Stimulated activated memory B cell treated with anti-CD40 and anti-IgM and Interleukin-4, amounts not matched to agents 10 μg/mL and 1 μg/mL and 100 μg/mL, for 72 hours (primary cell): ENCODE results near the gene GALNT16.
"Not testable (repeated sequence)": the region's sequence is repeated elsewhere in the genome, so short reads cannot be mapped to it uniquely, and the experiment has no call there.

Source experiments
- ATAC-seq: fragments of 150-1000 bp; cut with Tn5 transposase; 2 replicates; pipeline ENCODE4 v1.10.0; 2021
- H3K27ac Mint-ChIP-seq: one replicate; pipeline ENCODE4 v1.8.0; 2022; ENCODE audit warnings: mild to moderate bottlenecking, mixed read lengths
- H3K27me3 Mint-ChIP-seq: one replicate; pipeline ENCODE4 v1.8.0; 2022; ENCODE audit warnings: mixed read lengths
- H3K36me3 Mint-ChIP-seq: one replicate; pipeline ENCODE4 v1.8.0; 2022; ENCODE audit warnings: mixed read lengths
- H3K4me1 Mint-ChIP-seq: one replicate; pipeline ENCODE4 v1.8.0; 2022; ENCODE audit warnings: mixed read lengths
- H3K4me3 Mint-ChIP-seq: one replicate; pipeline ENCODE4 v1.8.0; 2022; ENCODE audit warnings: mild to moderate bottlenecking, moderate library complexity, mixed read lengths
- H3K9me3 Mint-ChIP-seq: one replicate; pipeline ENCODE4 v1.8.0; 2022; ENCODE audit warnings: mixed read lengths

The GALNT16 gene

GRCh38 chr14:69267492-69267891 is 7.5 kb downstream of the GALNT16 start:
- ATAC-seq: no peak
- H3K9me3 Mint-ChIP-seq: no peaks in the 10 kb centered on the region
- peaks cover 33% of the 10 kb centered on the region for H3K27me3 Mint-ChIP-seq
- no peaks in the 10 kb centered on the region for H3K36me3 Mint-ChIP-seq
- H3K4me3 Mint-ChIP-seq: no peak overlapping the region
- no peak overlapping the region for H3K27ac Mint-ChIP-seq
- peaks cover 6% of the 10 kb centered on the region for H3K4me1 Mint-ChIP-seq

GRCh38 chr14:69268223-69268622 is 8.3 kb downstream of the GALNT16 start:
- ATAC-seq: no peak

GRCh38 chr14:69268763-69269162 is 8.8 kb downstream of the GALNT16 start:
- no peaks in the 10 kb centered on the region for H3K36me3 Mint-ChIP-seq

More at GRCh38 chr14:69268223-69268622, 8.3 kb downstream of the GALNT16 start:
- peaks cover 28% of the 10 kb centered on the region for H3K27me3 Mint-ChIP-seq
- no peak overlapping the region for H3K27ac Mint-ChIP-seq
- no peaks in the 10 kb centered on the region for H3K36me3 Mint-ChIP-seq
- H3K4me1 Mint-ChIP-seq: peaks cover 6% of the 10 kb centered on the region
- H3K9me3 Mint-ChIP-seq: no peaks in the 10 kb centered on the region
- H3K4me3 Mint-ChIP-seq: no peak overlapping the region

GRCh38 chr14:69269381-69269780 is 9.4 kb downstream of the GALNT16 start:
- Mint-ChIP-seq H3K27ac (no peak overlapping the region), H3K4me1 (no peaks in the 10 kb centered on the region), H3K4me3 (no peak overlapping the region), H3K36me3 (no peaks in the 10 kb centered on the region), H3K9me3 (no peaks in the 10 kb centered on the region), H3K27me3 (peaks cover 17% of the 10 kb centered on the region)
- ATAC-seq: no peak

More at GRCh38 chr14:69268763-69269162, 8.8 kb downstream of the GALNT16 start:
- H3K4me1 Mint-ChIP-seq: peaks cover under 1% of the 10 kb centered on the region
- peaks cover 22% of the 10 kb centered on the region for H3K27me3 Mint-ChIP-seq
- no peak overlapping the region for H3K27ac Mint-ChIP-seq
- ATAC-seq: no peak
- no peak overlapping the region for H3K4me3 Mint-ChIP-seq
- H3K9me3 Mint-ChIP-seq: no peaks in the 10 kb centered on the region

GRCh38 chr14:69270097-69270496 is 10.1 kb downstream of the GALNT16 start:
- Mint-ChIP-seq H3K4me1 (no peaks in the 10 kb centered on the region), H3K27me3 (peaks cover 14% of the 10 kb centered on the region), H3K9me3 (no peaks in the 10 kb centered on the region), H3K4me3 (no peak overlapping the region), H3K36me3 (no peaks in the 10 kb centered on the region), H3K27ac (no peak overlapping the region)
- ATAC-seq: no peak

- Mint-ChIP-seq H3K27ac (no peak overlapping the region), H3K36me3 (no peaks in the 10 kb centered on the region), H3K27me3 (peaks cover 8% of the 10 kb centered on the region), H3K4me1 (no peaks in the 10 kb centered on the region), H3K9me3 (no peaks in the 10 kb centered on the region), H3K4me3 (no peak overlapping the region)
- no peak for ATAC-seq
Measured at GRCh38 chr14:69270795-69271708, 11.1 kb downstream of the GALNT16 start.

GRCh38 chr14:69274321-69274720 is 14.4 kb downstream of the GALNT16 start:
- Mint-ChIP-seq H3K36me3 (no peaks in the 10 kb centered on the region), H3K4me3 (no peak overlapping the region), H3K27ac (no peak overlapping the region), H3K4me1 (no peaks in the 10 kb centered on the region), H3K9me3 (no peaks in the 10 kb centered on the region), H3K27me3 (no peaks in the 10 kb centered on the region)
- no peak for ATAC-seq

- Mint-ChIP-seq H3K27me3 (no peaks in the 10 kb centered on the region), H3K9me3 (no peaks in the 10 kb centered on the region), H3K27ac (no peak overlapping the region), H3K4me1 (no peaks in the 10 kb centered on the region), H3K4me3 (no peak overlapping the region), H3K36me3 (no peaks in the 10 kb centered on the region)
- no peak for ATAC-seq
Measured at GRCh38 chr14:69275331-69275730, 15.4 kb downstream of the GALNT16 start.

- not testable (repeated sequence) for ATAC-seq, H3K4me1 Mint-ChIP-seq, H3K27ac Mint-ChIP-seq, H3K36me3 Mint-ChIP-seq, H3K4me3 Mint-ChIP-seq, H3K9me3 Mint-ChIP-seq
- H3K27me3 Mint-ChIP-seq: peaks cover 12% of the 10 kb centered on the region
Measured at GRCh38 chr14:69277356-69277755, 17.4 kb downstream of the GALNT16 start.

- no peaks in the 10 kb centered on the region for H3K36me3 Mint-ChIP-seq
- no peak for ATAC-seq
- H3K9me3 Mint-ChIP-seq: no peaks in the 10 kb centered on the region
- H3K4me3 Mint-ChIP-seq: no peak overlapping the region
- H3K4me1 Mint-ChIP-seq: no peaks in the 10 kb centered on the region
- peaks cover 29% of the 10 kb centered on the region for H3K27me3 Mint-ChIP-seq
- no peak overlapping the region for H3K27ac Mint-ChIP-seq
Measured at GRCh38 chr14:69280746-69281291, 20.9 kb downstream of the GALNT16 start.

GRCh38 chr14:69281450-69282169 is 21.7 kb downstream of the GALNT16 start:
- H3K27me3 Mint-ChIP-seq: peaks cover 34% of the 10 kb centered on the region
- no peaks in the 10 kb centered on the region for H3K9me3 Mint-ChIP-seq
- no peak for ATAC-seq
- H3K4me1 Mint-ChIP-seq: no peaks in the 10 kb centered on the region
- H3K27ac Mint-ChIP-seq: no peak overlapping the region
- no peak overlapping the region for H3K4me3 Mint-ChIP-seq
- no peaks in the 10 kb centered on the region for H3K36me3 Mint-ChIP-seq

- H3K27me3 Mint-ChIP-seq: peaks cover 34% of the 10 kb centered on the region
- no peak overlapping the region for H3K4me3 Mint-ChIP-seq
- ATAC-seq: no peak
- H3K4me1 Mint-ChIP-seq: no peaks in the 10 kb centered on the region
- no peaks in the 10 kb centered on the region for H3K9me3 Mint-ChIP-seq
- no peaks in the 10 kb centered on the region for H3K36me3 Mint-ChIP-seq
- H3K27ac Mint-ChIP-seq: no peak overlapping the region
Measured at GRCh38 chr14:69282448-69282847, 22.5 kb downstream of the GALNT16 start.

- H3K27ac Mint-ChIP-seq: no peak overlapping the region
- no peaks in the 10 kb centered on the region for H3K36me3 Mint-ChIP-seq
- ATAC-seq: no peak
- no peaks in the 10 kb centered on the region for H3K9me3 Mint-ChIP-seq
- H3K4me1 Mint-ChIP-seq: no peaks in the 10 kb centered on the region
- H3K27me3 Mint-ChIP-seq: peaks cover 34% of the 10 kb centered on the region
- H3K4me3 Mint-ChIP-seq: no peak overlapping the region
Measured at GRCh38 chr14:69284170-69284569, 24.2 kb downstream of the GALNT16 start.

- Mint-ChIP-seq H3K27me3 (peaks cover 33% of the 10 kb centered on the region), H3K36me3 (no peaks in the 10 kb centered on the region), H3K4me3 (no peak overlapping the region), H3K9me3 (no peaks in the 10 kb centered on the region), H3K27ac (no peak overlapping the region), H3K4me1 (no peaks in the 10 kb centered on the region)
- ATAC-seq: peak; percentile 38
Measured at GRCh38 chr14:69285661-69286255, 25.8 kb downstream of the GALNT16 start.
